ENCODE measurements around the gene TMEM126A.
A peak's percentile ranks its signal among the peaks of the same experiment; 100 is the strongest.
"Not testable (repeated sequence)": the region's sequence is repeated elsewhere in the genome, so short reads cannot be mapped to it uniquely, and the experiment has no call there.

TMEM126A gene

GRCh38 chr11:85661972-85662664 is 14.4 kb downstream of the TMEM126A start:
- no peak for DNase-seq

DNA sequence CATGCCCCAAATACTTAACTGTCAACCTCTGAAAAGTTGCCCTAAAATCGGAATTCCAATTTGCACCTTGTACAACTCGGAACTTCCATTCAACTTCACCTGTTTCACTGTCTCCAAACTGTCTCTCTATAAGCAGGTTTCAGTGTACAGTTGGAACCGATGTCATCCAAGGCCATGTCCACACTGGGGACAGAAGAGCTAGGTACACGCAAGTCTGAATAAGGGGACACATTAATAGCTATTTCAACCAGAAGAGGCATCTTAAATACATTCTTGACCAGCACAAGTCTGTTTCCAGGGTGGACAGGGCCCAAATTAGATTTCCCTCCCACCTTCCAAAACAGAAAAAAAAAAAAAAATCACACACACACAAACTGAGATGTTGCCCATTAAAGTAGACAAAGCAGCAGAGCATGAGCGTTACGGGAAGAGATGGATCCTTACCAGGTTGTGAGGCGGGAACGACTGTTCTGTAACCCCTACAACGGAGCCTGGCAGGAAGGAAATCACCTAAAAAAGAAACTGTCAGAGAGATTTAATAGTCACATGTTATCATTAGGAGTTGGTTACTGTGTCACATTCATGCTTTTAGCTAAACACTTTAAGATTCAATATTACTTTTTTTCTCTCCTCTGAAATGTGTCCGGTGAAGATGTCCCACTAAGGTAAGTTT is 15.4 kb downstream of the TMEM126A start:
- DNase-seq, result peak; percentile 18

DNA sequence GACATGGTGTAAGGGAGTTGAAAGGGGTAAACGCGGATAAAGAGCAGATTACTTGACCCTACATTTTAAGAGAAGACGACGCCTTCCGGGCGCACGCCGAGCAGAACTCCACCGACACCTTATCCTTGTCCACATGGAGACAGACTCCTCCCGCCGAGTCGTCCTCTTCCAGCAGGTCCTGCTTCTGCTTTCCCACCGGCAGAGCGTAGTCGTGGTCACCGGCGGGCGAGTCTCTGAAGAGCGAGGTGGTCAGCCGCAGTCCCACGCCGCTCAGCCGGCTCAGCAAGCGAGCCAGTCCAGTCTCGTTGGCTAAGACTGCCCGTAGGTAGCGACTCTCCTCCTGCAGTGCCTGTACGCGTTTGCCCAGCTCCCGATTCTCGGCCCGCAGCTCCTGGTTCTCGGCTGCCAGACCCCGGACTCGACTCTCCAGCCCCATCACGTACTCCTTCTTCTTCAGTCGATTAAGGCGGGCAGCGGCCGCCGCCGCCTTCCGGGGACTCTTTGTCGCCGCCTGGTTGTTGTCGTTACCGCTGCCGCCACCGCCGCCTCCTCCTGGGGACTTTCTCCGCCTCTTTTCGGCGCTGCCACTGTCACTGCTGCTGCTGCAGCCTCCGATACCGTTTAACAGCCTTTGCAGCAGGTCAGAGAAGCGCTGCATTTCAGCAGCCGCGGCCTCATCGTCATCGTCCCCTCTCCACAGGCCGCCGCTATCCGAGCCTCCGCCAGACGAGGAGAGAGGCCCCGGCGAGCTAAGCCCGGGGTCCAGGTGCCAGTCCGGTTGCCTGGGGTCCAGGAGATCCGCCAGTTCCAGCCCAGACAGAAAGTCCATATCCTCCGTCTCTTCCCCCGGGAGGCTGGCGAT is 16.2 kb downstream of the TMEM126A start:
- peak; percentile 75 for DNase-seq

- DNase-seq, result peak; percentile 95
These were observed 17.1 kb downstream of the TMEM126A start, which contains the start of gene CREBZF for GRCh38 chr11:85664615-85665481. Gene CREBZF, minus strand, starts transcription at chr11:85665129. Its CDS starts 254 bp downstream, at chr11:85664875.

GRCh38 chr11:85665733-85666132 is 18.0 kb downstream of the TMEM126A start:
- peak; percentile 5 for DNase-seq

DNA sequence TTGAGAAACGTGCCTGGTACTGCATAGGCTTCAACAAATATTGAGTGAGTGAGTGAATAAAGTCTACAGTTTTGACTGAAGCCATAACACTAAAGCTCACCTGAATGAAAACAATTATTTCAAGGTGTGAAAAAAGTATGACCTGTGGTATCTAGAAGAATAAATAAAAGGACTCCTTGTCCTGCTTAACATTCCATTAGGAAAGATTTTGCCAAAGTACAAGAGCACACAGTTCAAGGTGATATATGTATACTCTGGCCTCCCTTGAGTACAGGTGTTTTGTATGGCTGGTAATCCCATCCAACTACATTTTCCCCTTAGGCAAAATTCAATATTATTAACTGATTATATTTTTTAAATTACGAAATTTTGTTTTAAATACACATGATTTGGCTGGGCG is 18.9 kb downstream of the TMEM126A start:
- no peak for DNase-seq

- no peak for DNase-seq
These were observed 20.4 kb downstream of the TMEM126A start for GRCh38 chr11:85668157-85668556.

GRCh38 chr11:85670949-85671663 is 23.3 kb downstream of the TMEM126A start:
- not testable (repeated sequence) for DNase-seq

- no peak for DNase-seq
These were observed 24.5 kb downstream of the TMEM126A start for GRCh38 chr11:85672105-85672902.

DNA sequence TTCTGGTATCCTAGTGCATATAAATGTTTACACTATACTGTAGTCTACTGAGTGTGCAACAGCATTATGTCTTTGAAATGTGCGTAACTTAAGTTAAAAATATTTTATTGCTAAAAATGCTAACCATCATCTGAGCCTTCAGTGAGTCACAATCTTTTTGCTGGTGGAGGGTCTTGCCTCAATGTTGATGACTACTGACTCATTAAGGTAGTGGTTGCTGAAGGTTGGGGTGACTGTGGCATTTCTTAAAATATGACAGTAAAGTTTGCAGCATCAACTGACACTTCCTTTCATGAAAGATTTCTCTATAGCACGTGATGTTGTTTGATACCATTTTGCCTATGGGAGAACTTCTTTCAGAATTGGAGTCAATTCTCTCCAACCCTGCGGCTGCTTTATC is 25.6 kb downstream of the TMEM126A start:
- no peak for DNase-seq

GRCh38 chr11:85679576-85679975 is 31.8 kb downstream of the TMEM126A start:
- no peak for DNase-seq

DNA sequence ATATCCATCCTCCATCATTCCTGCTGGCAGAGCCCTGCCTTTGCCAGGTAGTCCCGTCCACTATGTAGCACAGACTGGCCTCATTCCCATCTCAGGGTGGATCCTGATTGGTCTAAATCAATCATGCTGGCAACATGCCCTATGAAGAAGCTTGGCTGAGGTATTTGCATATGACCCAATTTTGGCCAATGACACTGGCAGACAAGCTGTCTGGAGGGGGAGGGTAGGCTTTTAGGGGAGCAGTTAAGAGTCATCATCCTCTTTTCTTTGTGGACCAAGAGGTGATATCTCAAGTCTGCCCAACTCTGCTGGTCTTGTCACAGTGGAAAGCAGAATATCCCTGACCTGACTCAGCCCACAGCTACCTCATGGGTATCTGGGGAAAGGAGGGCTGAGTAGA is 33.1 kb downstream of the TMEM126A start:
- no peak for DNase-seq

- DNase-seq, result no peak
These were observed 34.9 kb downstream of the TMEM126A start for GRCh38 chr11:85682330-85683305.

DNA sequence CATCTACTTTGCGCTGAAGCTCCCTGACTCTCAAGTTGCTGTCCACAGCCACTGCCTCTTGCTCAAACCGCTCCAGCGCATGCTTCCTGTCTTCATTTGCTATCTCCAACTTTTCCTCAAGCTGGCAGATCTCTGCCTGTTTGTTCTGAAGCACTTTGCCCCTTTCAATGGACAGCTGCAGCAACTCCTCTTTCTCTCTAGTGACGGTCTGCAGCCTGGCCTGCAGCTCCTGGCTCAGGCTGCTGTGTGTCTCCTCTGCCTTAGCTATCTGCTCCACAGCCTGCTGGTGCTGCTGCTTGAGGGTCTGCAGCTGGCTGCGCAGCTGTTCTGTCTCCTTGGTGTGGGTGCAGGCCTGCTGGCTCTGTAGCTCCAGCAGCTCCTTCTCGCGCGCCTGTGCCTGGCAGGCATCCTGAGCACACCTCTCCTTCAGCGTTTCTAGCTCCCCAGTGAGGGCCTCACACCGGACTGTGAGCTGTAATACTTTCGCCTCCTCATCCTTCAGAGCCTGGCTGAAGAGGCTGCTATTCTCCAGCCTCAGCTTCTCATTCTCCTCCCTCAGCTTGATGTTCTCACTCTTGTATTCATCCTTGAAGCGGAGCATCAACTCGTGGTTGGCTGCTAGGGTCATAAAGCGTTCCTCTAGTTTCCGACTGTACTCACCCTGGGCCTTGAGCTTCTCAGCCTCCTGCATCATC is 37.5 kb downstream of the TMEM126A start:
- peak; percentile 66 for DNase-seq

DNA sequence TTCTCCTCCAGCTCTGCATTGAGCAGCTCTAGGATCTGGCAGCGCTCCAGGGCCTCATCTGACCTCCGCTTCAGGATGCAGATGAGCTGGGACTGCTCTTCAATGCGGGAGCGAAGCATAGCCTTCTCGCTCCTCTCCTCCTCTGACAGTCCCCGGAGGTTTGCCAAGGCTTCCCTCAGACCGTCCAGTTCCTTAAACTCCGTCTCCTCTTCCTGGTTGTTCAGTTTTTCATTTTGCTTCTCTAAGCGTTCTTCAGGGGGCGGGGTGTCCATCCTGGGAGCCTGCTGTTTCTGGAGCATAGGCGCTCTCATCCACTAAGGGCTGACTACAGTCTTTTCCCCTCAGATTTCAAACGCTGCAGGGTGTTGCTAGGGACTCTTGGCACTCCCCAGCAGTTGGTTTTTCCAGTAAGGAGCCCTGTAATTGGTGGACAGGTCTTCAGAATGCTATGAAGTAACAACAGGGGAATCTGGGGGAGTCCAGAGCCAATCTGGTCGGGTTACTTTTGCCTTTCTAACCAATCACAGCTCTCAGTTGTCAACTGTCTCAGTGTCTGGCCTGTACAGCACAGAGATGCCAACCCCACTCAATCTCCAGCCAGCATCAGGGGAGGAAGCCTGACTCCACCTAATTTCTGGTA is 38.2 kb downstream of the TMEM126A start, which contains the start of gene CCDC89:
TSS of gene CCDC89 (minus strand) at position 376 of the 640 bp plus-strand sequence. CDS start at position 311, 65 bp downstream.
- peak; percentile 93 for DNase-seq

GRCh38 chr11:85694385-85694980 is 46.7 kb downstream of the TMEM126A start:
- DNase-seq, result peak; percentile 26

- no peak for DNase-seq
These were observed 47.8 kb downstream of the TMEM126A start for GRCh38 chr11:85695546-85695945.

GRCh38 chr11:85697747-85698146 is 50.0 kb downstream of the TMEM126A start:
- DNase-seq, result no peak

Data from NCI-H146 (cell line).